Renal cortex interstitium (tissue), 15 donors: ENCODE results near the gene ATP2B1. TPM values are rescaled to one million over a fixed set of nuclear protein-coding genes. Genes with fewer than 3 reads are reported as not detected.
"Not testable (repeated sequence)": the region's sequence is repeated elsewhere in the genome, so short reads cannot be mapped to it uniquely, and the experiment has no call there.

Experiments used
- DNase-seq, 11 donors: peaks; one replicate each; pipeline ENCODE4 v3.0.0-alpha.2; 2013; ENCODE audit warnings: low read depth in 9 of 11, low spot score in 4 of 11; ENCODE audit errors: extremely low read depth in 1 of 11
- long read RNA-seq, 16 experiments: transcript quantifications; one replicate each; lab custom pipeline, GENCODE V29; 2026
- polyA plus RNA-seq, 3 donors: library from polyadenylated mRNA; unstranded; fragments of 120-200 nt; gene quantifications; one replicate each; pipeline ENCODE4 v1.2.1, GENCODE V29; 2013; ENCODE audit not compliant: insufficient read length in 3 of 3

The ATP2B1 gene
- 100 to 1,000 TPM in 2 of 3 donors, 10 to 100 TPM in 1; 99.8 to 112 (median 104) TPM for polyA plus RNA-seq
- long read RNA-seq, donor 1, full-length matches to known transcripts = 7 of 21 reads
- long read RNA-seq, donor 1, partial matches to known transcripts = 14 of 21 reads
- long read RNA-seq, donor 1, other reads (novel, unspliced or antisense) = 0 of 21 reads
- long read RNA-seq, donor 2, transcript ATP2B1-205 (2 exons, 874 nt) = major isoform, 10 of 64 reads
- long read RNA-seq, donor 2, partial matches to known transcripts = 48 of 64 reads
- long read RNA-seq, donor 2, other reads (novel, unspliced or antisense) = 5 of 64 reads
- long read RNA-seq, donor 3, transcript ATP2B1-205 (2 exons, 874 nt) = major isoform, 11 of 78 reads
- long read RNA-seq, donor 3, partial matches to known transcripts = 65 of 78 reads
- long read RNA-seq, donor 3, other reads (novel, unspliced or antisense) = 0 of 78 reads
- long read RNA-seq, donor 4, full-length matches to known transcripts = 14 of 81 reads
- long read RNA-seq, donor 4, partial matches to known transcripts = 67 of 81 reads
- long read RNA-seq, donor 4, other reads (novel, unspliced or antisense) = 0 of 81 reads
- long read RNA-seq, donor 5 = 0 reads
- long read RNA-seq, donor 6, transcript ATP2B1-205 (2 exons, 874 nt) = major isoform, 6 of 68 reads
- long read RNA-seq, donor 6, partial matches to known transcripts = 58 of 68 reads
- long read RNA-seq, donor 6, other reads (novel, unspliced or antisense) = 0 of 68 reads
- long read RNA-seq, donor 7, partial matches to known transcripts = 92 of 100 reads
- long read RNA-seq, donor 7, other reads (novel, unspliced or antisense) = 0 of 100 reads
- long read RNA-seq, donor 8, partial matches to known transcripts = 44 of 46 reads
- long read RNA-seq, donor 8, other reads (novel, unspliced or antisense) = 0 of 46 reads
- long read RNA-seq, donor 9, transcript ATP2B1-205 (2 exons, 874 nt) = major isoform, 9 of 34 reads
- long read RNA-seq, donor 9, partial matches to known transcripts = 23 of 34 reads
- long read RNA-seq, donor 9, other reads (novel, unspliced or antisense) = 0 of 34 reads
- long read RNA-seq, donor 10, full-length matches to known transcripts = 4 of 77 reads
- long read RNA-seq, donor 10, partial matches to known transcripts = 73 of 77 reads
- long read RNA-seq, donor 10, other reads (novel, unspliced or antisense) = 0 of 77 reads
- long read RNA-seq, donor 11, full-length matches to known transcripts = 3 of 49 reads
- long read RNA-seq, donor 11, partial matches to known transcripts = 46 of 49 reads
- long read RNA-seq, donor 11, other reads (novel, unspliced or antisense) = 0 of 49 reads
- long read RNA-seq, donor 12, partial matches to known transcripts = 0 of 5 reads
- long read RNA-seq, donor 12, other reads (novel, unspliced or antisense) = 5 of 5 reads
- long read RNA-seq, donor 13 = 0 reads
- long read RNA-seq, donor 14, full-length matches to known transcripts = 7 of 43 reads
- long read RNA-seq, donor 14, partial matches to known transcripts = 36 of 43 reads
- long read RNA-seq, donor 14, other reads (novel, unspliced or antisense) = 0 of 43 reads
- long read RNA-seq, donor 15, partial matches to known transcripts = 17 of 19 reads
- long read RNA-seq, donor 15, other reads (novel, unspliced or antisense) = 0 of 19 reads
- long read RNA-seq, donor 16, full-length matches to known transcripts = 17 of 86 reads
- long read RNA-seq, donor 16, partial matches to known transcripts = 69 of 86 reads
- long read RNA-seq, donor 16, other reads (novel, unspliced or antisense) = 0 of 86 reads

- peak in 10 of 11 donors; percentile 69 to 87 (median 78) for DNase-seq
Measured at GRCh38 chr12:89708565-89709156, at the start of gene ATP2B1. Gene ATP2B1, minus strand, starts transcription at chr12:89708838. Its CDS starts 52,952 bp downstream, at chr12:89655886.

GRCh38 chr12:89757987-89758386, 49.3 kb upstream of the ATP2B1 start:
- DNase-seq = not testable (repeated sequence)

- no peak for DNase-seq
Measured at GRCh38 chr12:89756585-89757398, 48.2 kb upstream of the ATP2B1 start.

GRCh38 chr12:89756194-89756584, 47.6 kb upstream of the ATP2B1 start:
- DNase-seq = no peak

- no peak for DNase-seq
Measured at GRCh38 chr12:89753997-89754396, 45.4 kb upstream of the ATP2B1 start.

GRCh38 chr12:89752341-89752740, 43.7 kb upstream of the ATP2B1 start:
- DNase-seq = no peak

- no peak for DNase-seq
Measured at GRCh38 chr12:89750389-89751351, 42.0 kb upstream of the ATP2B1 start.

- no peak for DNase-seq
Measured at GRCh38 chr12:89748791-89749190, 40.2 kb upstream of the ATP2B1 start.

- no peak for DNase-seq
Measured at GRCh38 chr12:89745286-89745685, 36.6 kb upstream of the ATP2B1 start.

- DNase-seq = no peak
Measured at GRCh38 chr12:89742337-89743022, 33.8 kb upstream of the ATP2B1 start.

- no peak for DNase-seq
Measured at GRCh38 chr12:89740943-89741342, 32.3 kb upstream of the ATP2B1 start.

GRCh38 chr12:89736995-89737394, 28.4 kb upstream of the ATP2B1 start:
- DNase-seq = no peak

- no peak for DNase-seq
Measured at GRCh38 chr12:89733579-89734201, 25.1 kb upstream of the ATP2B1 start.

- no peak for DNase-seq
Measured at GRCh38 chr12:89732522-89732921, 23.9 kb upstream of the ATP2B1 start.

GRCh38 chr12:89731614-89732013, 23.0 kb upstream of the ATP2B1 start:
- DNase-seq = no peak
